Measurements from ENCODE around the gene SUGP1. TPM values are rescaled to one million over a fixed set of nuclear protein-coding genes. Genes with fewer than 3 reads are reported as not detected.
"Not testable (repeated sequence)": the region's sequence is repeated elsewhere in the genome, so short reads cannot be mapped to it uniquely, and the experiment has no call there.

The SUGP1 gene
- total RNA-seq, 1 donor from 2014 or later = 44.7 TPM

GRCh38 chr19:19352823-19353222 is 32.5 kb upstream of the SUGP1 start:
- Histone ChIP-seq H3K27me3 (ENCODE audit: low read depth) (no peaks in the 10 kb centered on the region), H3K9me3 (replicated peaks) (no peaks in the 10 kb centered on the region), H3K27ac (replicated peaks) (no peak overlapping the region), H3K36me3 (peaks cover 96% of the 10 kb centered on the region), H3K4me3 (no peak overlapping the region), H3K4me1 (peaks cover under 1% of the 10 kb centered on the region)
- no peak for TF ChIP-seq CTCF (IDR thresholded peaks at IDR 0.05; ENCODE audit: borderline replicate concordance)
- no peak for DNase-seq
- intact Hi-C loops (cut with micrococcal nuclease) = no loop called here

DNA sequence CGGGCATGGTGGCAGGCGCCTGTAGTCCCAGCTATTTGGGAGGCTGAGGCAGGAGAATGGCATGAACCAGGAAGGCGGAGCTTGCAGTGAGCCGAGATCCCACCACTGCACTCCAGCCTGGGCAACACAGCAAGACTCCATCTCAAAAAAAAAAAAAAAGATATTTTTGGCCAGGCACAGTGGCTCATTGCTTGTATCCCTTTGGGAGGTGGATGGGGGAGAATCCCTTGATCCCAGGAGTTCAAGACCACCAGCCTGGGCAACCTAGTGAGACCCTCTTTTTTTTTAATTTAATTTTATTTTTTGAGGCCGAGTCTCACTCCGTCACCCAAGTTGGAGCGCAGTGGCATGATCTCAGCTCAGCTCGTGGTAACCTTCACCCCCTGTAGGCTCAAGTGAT is 30.4 kb upstream of the SUGP1 start:
- H3K9me3 ChIP-seq (replicated peaks); DNase-seq; H3K4me3 ChIP-seq; H3K27ac ChIP-seq (replicated peaks); H3K4me1 ChIP-seq; intact Hi-C loops (cut with micrococcal nuclease); H3K27me3 ChIP-seq (ENCODE audit: low read depth): not testable (repeated sequence)
- H3K36me3 ChIP-seq = peaks cover 97% of the 10 kb centered on the region

DNA sequence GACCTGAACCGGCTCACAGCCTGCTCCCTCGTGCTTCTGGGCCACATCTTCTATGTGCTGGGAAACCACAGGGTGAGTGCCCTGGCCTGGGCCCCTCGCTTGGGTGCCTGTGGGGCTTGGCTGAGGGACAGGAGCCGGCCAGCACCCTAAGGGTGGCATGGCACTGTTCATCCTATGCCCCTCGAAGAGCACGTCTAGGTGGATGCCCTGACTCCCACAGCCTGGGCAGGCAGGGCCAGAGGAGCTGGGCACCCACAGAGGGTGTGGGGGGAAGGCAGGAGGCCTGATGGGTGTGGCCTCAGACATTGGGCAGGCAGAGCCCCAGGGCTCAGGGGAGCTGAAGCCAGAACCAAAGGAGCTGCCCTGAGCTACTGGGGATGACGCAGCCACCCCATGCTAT is 29.1 kb upstream of the SUGP1 start:
- H3K4me3 ChIP-seq = no peak overlapping the region
- H3K36me3 ChIP-seq = peaks cover 97% of the 10 kb centered on the region
- no peaks in the 10 kb centered on the region for H3K9me3 ChIP-seq (replicated peaks)
- no peak for DNase-seq
- no peaks in the 10 kb centered on the region for H3K4me1 ChIP-seq
- H3K27me3 ChIP-seq (ENCODE audit: low read depth) = no peaks in the 10 kb centered on the region
- H3K27ac ChIP-seq (replicated peaks) = no peak overlapping the region
- no peak for TF ChIP-seq CTCF (IDR thresholded peaks at IDR 0.05; ENCODE audit: borderline replicate concordance)
- intact Hi-C loops (cut with micrococcal nuclease) = no loop called here

DNA sequence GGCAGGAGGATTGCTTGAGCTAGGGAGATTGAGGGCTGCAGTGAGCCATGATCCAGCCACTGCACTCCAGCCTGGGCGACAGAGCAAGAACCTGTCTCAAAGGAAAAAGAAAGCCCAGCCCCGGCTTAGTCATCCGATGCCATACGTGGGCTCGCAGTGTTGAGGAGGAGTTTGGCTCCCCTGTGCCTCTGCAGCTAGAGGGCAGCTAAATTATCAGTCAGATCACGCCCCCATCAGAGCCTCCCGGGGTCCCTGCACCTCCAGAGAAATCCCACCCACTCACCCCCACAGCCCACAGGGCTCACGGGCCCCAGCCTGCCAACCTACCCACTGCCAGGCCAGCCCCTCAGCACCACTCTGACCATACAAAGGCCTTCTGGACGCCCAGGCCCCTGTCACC is 28.0 kb upstream of the SUGP1 start:
- Histone ChIP-seq H3K4me1 (no peaks in the 10 kb centered on the region), H3K27ac (replicated peaks) (no peak overlapping the region), H3K36me3 (peaks cover 97% of the 10 kb centered on the region), H3K27me3 (ENCODE audit: low read depth) (no peaks in the 10 kb centered on the region), H3K4me3 (no peak overlapping the region), H3K9me3 (replicated peaks) (no peaks in the 10 kb centered on the region)
- TF ChIP-seq CTCF (IDR thresholded peaks at IDR 0.05; ENCODE audit: borderline replicate concordance) = no peak
- no peak for DNase-seq
- intact Hi-C loops (cut with micrococcal nuclease) = no loop called here

DNA sequence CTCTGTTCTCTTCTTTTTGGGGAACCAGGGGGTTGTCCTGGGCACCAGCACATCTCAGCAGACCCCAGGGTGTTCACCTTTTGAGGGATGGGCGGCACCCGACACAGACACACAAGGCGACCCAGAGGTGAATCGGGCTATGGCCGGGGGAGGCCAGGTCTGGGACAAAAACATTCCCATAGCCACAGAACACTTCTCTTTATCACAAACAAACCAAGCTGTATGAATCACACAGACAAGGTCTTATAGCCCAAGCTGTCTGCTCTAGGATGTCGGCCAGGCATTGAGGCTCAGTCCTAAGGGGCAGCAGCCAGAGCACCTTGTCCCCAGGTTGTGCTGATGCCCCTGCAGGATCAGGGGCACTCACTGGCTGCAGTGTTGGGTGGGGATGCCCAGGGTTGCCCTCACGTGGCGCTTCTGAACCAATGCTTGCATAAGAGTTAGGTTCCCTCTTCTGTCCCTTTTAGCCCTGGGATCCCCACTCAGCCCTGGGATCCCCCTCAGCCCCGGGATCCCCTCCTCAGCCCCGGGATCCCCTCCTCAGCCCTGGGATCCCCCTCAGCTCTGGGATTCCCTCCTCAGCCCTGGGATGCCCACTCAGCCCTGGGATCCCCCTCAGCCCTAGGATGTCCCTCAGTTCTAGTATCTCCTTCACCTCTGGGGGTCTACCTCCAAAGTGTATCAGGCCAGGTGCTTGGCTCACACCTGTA is 27.2 kb upstream of the SUGP1 start:
- peaks cover 97% of the 10 kb centered on the region for H3K36me3 ChIP-seq
- H3K9me3 ChIP-seq (replicated peaks) = no peaks in the 10 kb centered on the region
- TF ChIP-seq CTCF (IDR thresholded peaks at IDR 0.05; ENCODE audit: borderline replicate concordance) = no peak
- H3K27ac ChIP-seq (replicated peaks) = no peak overlapping the region
- intact Hi-C loops (cut with micrococcal nuclease) = no loop called here
- peaks cover 6% of the 10 kb centered on the region for H3K4me1 ChIP-seq
- no peak overlapping the region for H3K4me3 ChIP-seq
- no peaks in the 10 kb centered on the region for H3K27me3 ChIP-seq (ENCODE audit: low read depth)
- no peak for DNase-seq

GRCh38 chr19:19345970-19346369 is 25.7 kb upstream of the SUGP1 start:
- peaks cover 7% of the 10 kb centered on the region for H3K4me1 ChIP-seq
- H3K36me3 ChIP-seq = peaks cover 97% of the 10 kb centered on the region
- no peak overlapping the region for H3K4me3 ChIP-seq
- no peak overlapping the region for H3K27ac ChIP-seq (replicated peaks)
- intact Hi-C loops (cut with micrococcal nuclease) = no loop called here
- no peak for DNase-seq
- no peak for TF ChIP-seq CTCF (IDR thresholded peaks at IDR 0.05; ENCODE audit: borderline replicate concordance)
- no peaks in the 10 kb centered on the region for H3K9me3 ChIP-seq (replicated peaks)
- no peaks in the 10 kb centered on the region for H3K27me3 ChIP-seq (ENCODE audit: low read depth)
